22Rv1 (cell line): ENCODE measurements around the gene LRRTM4.

ENCODE experiments used
- H3K27ac ChIP-seq: fragments of 450-650 bp; 2 replicates; pipeline ENCODE4 v1.5.1; 2017
- CTCF ChIP-seq: fragments of 450-650 bp; IDR thresholded peaks from 2 replicates; pipeline ENCODE4 v1.5.1; 2017; ENCODE audit warnings: mild to moderate bottlenecking
- ZFX ChIP-seq: fragments of 450-650 bp; IDR thresholded peaks from 2 replicates; pipeline ENCODE4 v1.6.1; 2017; ENCODE audit warnings: antibody characterized with exemption, borderline replicate concordance

Gene LRRTM4

GRCh38 chr2:77025714-77026113, 496.5 kb downstream of the LRRTM4 start:
- H3K27ac ChIP-seq = no peak overlapping the region
- TF ChIP-seq ZFX (no peak), CTCF (no peak)

GRCh38 chr2:77021161-77021560, 501.0 kb downstream of the LRRTM4 start:
- TF ChIP-seq CTCF = no peak
- no peak for TF ChIP-seq ZFX

GRCh38 chr2:77018219-77018618, 504.0 kb downstream of the LRRTM4 start:
- H3K27ac ChIP-seq = no peak overlapping the region
- TF ChIP-seq CTCF (no peak), ZFX (no peak)

More at GRCh38 chr2:77021161-77021560, 501.0 kb downstream of the LRRTM4 start:
- no peak overlapping the region for H3K27ac ChIP-seq

- TF ChIP-seq CTCF (no peak), ZFX (no peak)
- no peak overlapping the region for H3K27ac ChIP-seq
These were observed 504.8 kb downstream of the LRRTM4 start for GRCh38 chr2:77017355-77017745.

- H3K27ac ChIP-seq = no peak overlapping the region
- TF ChIP-seq ZFX (no peak), CTCF (no peak)
These were observed 505.5 kb downstream of the LRRTM4 start for GRCh38 chr2:77016443-77017354.

GRCh38 chr2:77013953-77014352, 508.2 kb downstream of the LRRTM4 start:
- peak overlapping the region; percentile 62 for H3K27ac ChIP-seq
- no peak for TF ChIP-seq CTCF

- H3K27ac ChIP-seq = peak overlapping the region; percentile 62
- TF ChIP-seq CTCF (no peak), ZFX (no peak)
These were observed 508.7 kb downstream of the LRRTM4 start for GRCh38 chr2:77013457-77013856.
